ENCODE data around the gene L3HYPDH. TPM values are rescaled to one million over a fixed set of nuclear protein-coding genes. Genes with fewer than 3 reads are reported as not detected.
"Not testable (repeated sequence)": the region's sequence is repeated elsewhere in the genome, so short reads cannot be mapped to it uniquely, and the experiment has no call there.

Gene L3HYPDH
- total RNA-seq, 1 donor from 2014 or later: 18.2 TPM

DNA sequence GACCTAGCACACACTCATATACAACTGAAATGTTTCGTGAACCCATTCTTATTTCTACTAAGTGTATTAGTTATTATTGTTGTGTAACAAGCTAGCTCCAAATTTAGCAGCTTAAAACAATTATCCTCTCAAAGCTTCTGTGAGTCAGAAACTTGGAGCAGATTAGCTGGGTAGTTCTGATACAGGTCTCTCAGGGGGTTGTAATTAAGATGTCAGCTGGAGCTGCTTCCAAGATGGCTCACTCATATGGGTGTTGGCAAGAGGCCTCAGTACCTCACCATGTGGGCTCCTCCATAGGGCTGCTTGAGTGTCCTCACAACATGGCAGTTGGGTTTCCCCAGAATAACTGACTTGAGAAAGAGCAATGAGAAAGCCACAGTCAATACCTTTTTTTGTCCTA lies 28.8 kb downstream of the L3HYPDH start:
- TF ChIP-seq, protein P1, sequence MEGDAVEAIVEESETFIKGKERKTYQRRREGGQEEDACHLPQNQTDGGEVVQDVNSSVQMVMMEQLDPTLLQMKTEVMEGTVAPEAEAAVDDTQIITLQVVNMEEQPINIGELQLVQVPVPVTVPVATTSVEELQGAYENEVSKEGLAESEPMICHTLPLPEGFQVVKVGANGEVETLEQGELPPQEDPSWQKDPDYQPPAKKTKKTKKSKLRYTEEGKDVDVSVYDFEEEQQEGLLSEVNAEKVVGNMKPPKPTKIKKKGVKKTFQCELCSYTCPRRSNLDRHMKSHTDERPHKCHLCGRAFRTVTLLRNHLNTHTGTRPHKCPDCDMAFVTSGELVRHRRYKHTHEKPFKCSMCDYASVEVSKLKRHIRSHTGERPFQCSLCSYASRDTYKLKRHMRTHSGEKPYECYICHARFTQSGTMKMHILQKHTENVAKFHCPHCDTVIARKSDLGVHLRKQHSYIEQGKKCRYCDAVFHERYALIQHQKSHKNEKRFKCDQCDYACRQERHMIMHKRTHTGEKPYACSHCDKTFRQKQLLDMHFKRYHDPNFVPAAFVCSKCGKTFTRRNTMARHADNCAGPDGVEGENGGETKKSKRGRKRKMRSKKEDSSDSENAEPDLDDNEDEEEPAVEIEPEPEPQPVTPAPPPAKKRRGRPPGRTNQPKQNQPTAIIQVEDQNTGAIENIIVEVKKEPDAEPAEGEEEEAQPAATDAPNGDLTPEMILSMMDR (conservative IDR thresholded peaks at IDR 0.05): no peak
- no peak overlapping the region for H3K27ac Mint-ChIP-seq
- H3K27me3 Mint-ChIP-seq: peaks cover 5% of the 10 kb centered on the region
- H3K36me3 Mint-ChIP-seq: peaks cover 28% of the 10 kb centered on the region
- no peak overlapping the region for H3K4me3 Mint-ChIP-seq
- DNase-seq (ENCODE audit: extremely low spot score, unreplicated experiment): no peak
- H3K9me3 Mint-ChIP-seq: peaks cover 7% of the 10 kb centered on the region
- H3K4me1 Mint-ChIP-seq (ENCODE audit: unreplicated experiment): no peaks in the 10 kb centered on the region

DNA sequence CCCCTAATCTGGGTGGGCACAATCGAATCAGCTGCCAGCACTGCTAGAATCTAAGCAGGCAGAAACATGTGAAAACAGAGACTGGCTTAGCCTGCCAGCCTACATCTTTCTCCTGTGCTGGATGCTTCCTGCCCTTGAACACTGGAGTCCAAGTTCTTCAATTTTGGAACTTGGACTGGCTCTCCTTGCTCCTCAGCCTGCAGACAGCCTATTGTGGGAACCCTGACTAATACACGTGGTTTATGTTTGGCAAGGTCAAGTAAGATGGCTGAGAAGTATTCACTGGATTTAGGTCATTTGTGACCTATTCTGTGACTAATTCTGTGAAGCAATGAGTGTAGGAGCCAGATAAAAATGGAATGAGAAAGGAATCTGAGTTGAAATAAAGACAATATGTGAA lies 30.1 kb downstream of the L3HYPDH start:
- Mint-ChIP-seq H3K27me3 (no peaks in the 10 kb centered on the region), H3K4me3 (no peak overlapping the region), H3K27ac (no peak overlapping the region), H3K9me3 (peaks cover 7% of the 10 kb centered on the region), H3K4me1 (ENCODE audit: unreplicated experiment) (no peaks in the 10 kb centered on the region), H3K36me3 (peaks cover 24% of the 10 kb centered on the region)
- DNase-seq (ENCODE audit: extremely low spot score, unreplicated experiment): no peak
- TF ChIP-seq, protein P1 (conservative IDR thresholded peaks at IDR 0.05): no peak

GRCh38 chr14:59451849-59452248 lies 32.4 kb downstream of the L3HYPDH start:
- Mint-ChIP-seq H3K4me1 (ENCODE audit: unreplicated experiment) (no peaks in the 10 kb centered on the region), H3K4me3 (no peak overlapping the region), H3K9me3 (peaks cover 2% of the 10 kb centered on the region), H3K27ac (no peak overlapping the region), H3K27me3 (peaks cover 11% of the 10 kb centered on the region), H3K36me3 (peaks cover 12% of the 10 kb centered on the region)
- DNase-seq (ENCODE audit: extremely low spot score, unreplicated experiment): no peak
- TF ChIP-seq, protein P1 (conservative IDR thresholded peaks at IDR 0.05): no peak

DNA sequence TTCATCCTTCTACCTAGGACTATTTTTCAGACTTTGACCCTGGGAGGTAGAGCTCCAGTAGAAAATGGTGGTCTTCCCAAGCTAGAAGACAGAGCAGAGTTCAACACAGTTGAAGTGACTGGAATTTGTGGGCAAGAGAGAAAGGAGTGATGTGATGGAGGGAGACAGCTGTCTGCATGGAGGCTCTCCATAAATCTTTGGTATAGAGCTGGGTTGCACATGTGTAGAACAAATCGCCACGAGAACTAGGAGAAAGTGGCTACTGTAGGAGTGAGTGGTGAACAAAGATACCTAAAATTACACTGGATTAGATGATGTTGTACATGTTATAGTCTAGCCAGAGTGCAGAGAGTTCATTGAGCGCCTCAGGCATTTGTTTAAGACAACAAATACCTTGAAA lies 33.5 kb downstream of the L3HYPDH start:
- DNase-seq (ENCODE audit: extremely low spot score, unreplicated experiment): no peak
- TF ChIP-seq, protein P1 (conservative IDR thresholded peaks at IDR 0.05): no peak
- peaks cover 7% of the 10 kb centered on the region for H3K36me3 Mint-ChIP-seq
- H3K9me3 Mint-ChIP-seq: no peaks in the 10 kb centered on the region
- no peak overlapping the region for H3K4me3 Mint-ChIP-seq
- no peak overlapping the region for H3K27ac Mint-ChIP-seq
- H3K27me3 Mint-ChIP-seq: peaks cover 13% of the 10 kb centered on the region
- H3K4me1 Mint-ChIP-seq (ENCODE audit: unreplicated experiment): no peaks in the 10 kb centered on the region

DNA sequence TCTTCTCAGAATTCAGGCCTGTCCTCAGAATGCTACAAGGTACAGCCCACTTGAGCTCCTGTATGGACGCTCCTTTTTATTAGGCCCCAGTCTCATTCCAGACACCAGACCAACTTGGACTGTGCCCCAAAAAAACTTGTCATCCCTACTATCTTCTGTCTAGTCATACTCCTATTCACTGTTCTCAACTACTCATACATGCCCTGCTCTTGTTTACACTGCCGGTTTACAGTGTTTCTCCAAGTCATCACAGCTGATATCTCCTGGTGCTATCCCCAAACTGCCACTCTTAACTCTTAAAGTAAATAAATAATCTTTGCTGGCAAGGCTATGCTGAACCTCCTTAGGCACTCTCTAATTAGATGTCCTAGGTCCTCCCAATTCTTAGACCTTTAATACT lies 35.5 kb downstream of the L3HYPDH start:
- H3K27ac Mint-ChIP-seq; H3K9me3 Mint-ChIP-seq; H3K4me3 Mint-ChIP-seq; DNase-seq (ENCODE audit: extremely low spot score, unreplicated experiment); H3K4me1 Mint-ChIP-seq (ENCODE audit: unreplicated experiment); H3K36me3 Mint-ChIP-seq: not testable (repeated sequence)
- H3K27me3 Mint-ChIP-seq: peaks cover 13% of the 10 kb centered on the region

DNA sequence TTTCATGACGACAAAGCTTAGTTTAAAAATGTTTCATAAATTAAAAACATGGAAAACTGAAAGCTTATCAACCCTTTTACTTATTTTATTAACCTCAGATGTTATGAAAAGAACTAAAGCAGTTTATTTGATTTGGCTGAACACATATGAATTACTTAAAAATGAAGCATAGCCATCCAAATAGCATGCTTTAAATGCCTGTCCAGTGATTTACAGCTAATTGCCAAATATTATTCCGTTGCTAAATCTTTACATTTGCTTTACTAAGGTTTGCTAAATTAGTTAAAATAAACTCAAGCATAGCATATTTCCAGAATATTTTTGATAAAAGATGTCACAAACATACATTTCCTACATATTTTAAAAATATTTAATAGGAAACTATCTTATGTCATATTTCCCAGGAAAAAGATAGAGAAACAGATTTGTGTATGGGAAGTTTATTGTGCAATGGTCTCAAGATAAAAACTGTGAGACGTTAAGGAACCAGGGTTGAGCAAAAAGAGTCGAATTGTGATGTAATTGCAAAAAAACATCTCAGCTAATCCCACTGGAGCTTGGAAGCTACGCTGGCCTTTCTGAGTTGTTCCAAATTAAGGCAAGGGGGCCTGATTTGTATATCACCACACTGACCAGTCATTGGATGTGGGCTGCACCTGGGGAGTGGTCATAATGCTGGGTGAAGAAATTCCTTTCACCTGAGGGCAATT lies 44.8 kb downstream of the L3HYPDH start:
- TF ChIP-seq, protein P1 (conservative IDR thresholded peaks at IDR 0.05): no peak
- H3K27me3 Mint-ChIP-seq: peaks cover 2% of the 10 kb centered on the region
- peaks cover 5% of the 10 kb centered on the region for H3K4me1 Mint-ChIP-seq (ENCODE audit: unreplicated experiment)
- H3K4me3 Mint-ChIP-seq: no peak overlapping the region
- no peak overlapping the region for H3K27ac Mint-ChIP-seq
- no peaks in the 10 kb centered on the region for H3K9me3 Mint-ChIP-seq
- DNase-seq (ENCODE audit: extremely low spot score, unreplicated experiment): no peak
- no peaks in the 10 kb centered on the region for H3K36me3 Mint-ChIP-seq
